PC-3 (cell line): ENCODE results near the gene DEPDC7.

Source experiments
- CTCF ChIP-seq: fragments of 300-600 bp; sonication (generic); conservative IDR thresholded peaks from 2 replicates; pipeline ENCODE4 v1.5.1; 2017; ENCODE audit warnings: antibody characterized with exemption, low read depth, mild to moderate bottlenecking, low read length
- EZH2 ChIP-seq: fragments of 300-600 bp; sonication (generic); IDR thresholded peaks from one replicate; pipeline ENCODE4 v1.6.1; 2017; ENCODE audit warnings: antibody characterized with exemption, mild to moderate bottlenecking, low read length; ENCODE audit not compliant: unreplicated experiment
- EZH2phosphoT487 ChIP-seq: fragments of 300-600 bp; sonication (generic); IDR thresholded peaks from 2 replicates; pipeline ENCODE4 v1.6.1; 2018; ENCODE audit warnings: mild to moderate bottlenecking, antibody characterized with exemption, low read length, borderline replicate concordance

- TF ChIP-seq EZH2phosphoT487, result no peak
- TF ChIP-seq CTCF, result no peak
- no peak for TF ChIP-seq EZH2
Observed at GRCh38 chr11:32991427-32991826, 24.3 kb upstream of the DEPDC7 start.
